HepG2 (cell line): ENCODE results near the gene SBSN. TPM values are rescaled to one million over a fixed set of nuclear protein-coding genes. Genes with fewer than 3 reads are reported as not detected.

Source experiments
- FOXA3 ChIP-seq: IDR thresholded peaks from 2 replicates; pipeline ENCODE4 v1.6.1; 2016; ENCODE audit warnings: missing genetic modification reagents, missing compliant biosample characterization
- POLR2A ChIP-seq, 2 experiments: IDR thresholded peaks; 2 replicates each; pipeline ENCODE4 v1.6.1; 2011; ENCODE audit warnings: low read depth in 2 of 2, low read length in 2 of 2, mild to moderate bottlenecking in 1 of 2, moderate library complexity in 1 of 2; ENCODE audit not compliant: insufficient read depth in 1 of 2
- RFXAP ChIP-seq: sonication (generic); formaldehyde crosslinking; IDR thresholded peaks from 2 replicates; pipeline ENCODE4 v1.4.0; 2020; ENCODE audit warnings: missing genetic modification reagents, borderline replicate concordance
- ZBTB21 ChIP-seq: sonication (generic); formaldehyde crosslinking; IDR thresholded peaks from 2 replicates; pipeline ENCODE4 v1.4.0; 2020; ENCODE audit warnings: missing genetic modification reagents
- ZBTB43 ChIP-seq: sonication (generic); formaldehyde crosslinking; conservative IDR thresholded peaks from 2 replicates; pipeline ENCODE4 v1.4.0; 2020; ENCODE audit warnings: missing genetic modification reagents
- ZEB1 ChIP-seq: IDR thresholded peaks from 2 replicates; pipeline ENCODE4 v1.6.1; 2012; ENCODE audit warnings: mild to moderate bottlenecking, low read depth, inconsistent platforms; ENCODE audit not compliant: insufficient replicate concordance
- ZNF3 ChIP-seq: IDR thresholded peaks from 2 replicates; pipeline ENCODE4 v1.7.0; 2017; ENCODE audit warnings: inconsistent platforms
- ZNF33A ChIP-seq: sonication (generic); formaldehyde crosslinking; IDR thresholded peaks from 2 replicates; pipeline ENCODE4 v1.5.1; 2020; ENCODE audit warnings: missing genetic modification reagents, mild to moderate bottlenecking, moderate library complexity, borderline replicate concordance
- ZNF407 ChIP-seq: sonication (generic); formaldehyde crosslinking; IDR thresholded peaks from one replicate; pipeline ENCODE4 v1.5.1; 2020; ENCODE audit warnings: mild to moderate bottlenecking, missing genetic modification reagents; ENCODE audit errors: not compliant biosample characterization
- ZNF597 ChIP-seq: sonication (generic); formaldehyde crosslinking; IDR thresholded peaks from 2 replicates; pipeline ENCODE4 v1.5.0; 2020; ENCODE audit warnings: missing genetic modification reagents
- ZNF598 ChIP-seq: sonication (generic); formaldehyde crosslinking; IDR thresholded peaks from 2 replicates; pipeline ENCODE4 v1.5.1; 2020; ENCODE audit warnings: mild to moderate bottlenecking, missing genetic modification reagents, borderline replicate concordance
- ZNF629 ChIP-seq: sonication (generic); formaldehyde crosslinking; conservative IDR thresholded peaks from 2 replicates; pipeline ENCODE4 v1.5.0; 2020; ENCODE audit warnings: missing genetic modification reagents
- polyA plus RNA-seq, 8 experiments: library from polyadenylated mRNA; depleted of rRNA in 3 of 8; stranded (reverse) in 7 of 8; unstranded in 1 of 8; fragments of >200 nt; fragmentation: Illumina TruSeq in 4 of 8; extraction: Trizol in 4 of 8; gene quantifications; 2 replicates each; pipeline versions ENCODE4 v1.2.1 to v1.2.3, GENCODE V29; 2011 to 2016; ENCODE audit warnings: low read depth in 4 of 8, missing spikeins in 1 of 8, mixed read lengths in 1 of 8; ENCODE audit not compliant: insufficient read depth in 1 of 8
- total RNA-seq, 5 experiments: library from RNA; depleted of rRNA; stranded (reverse); fragments of >200 nt; fragmentation: Illumina TruSeq; extraction: Trizol; gene quantifications; 2 replicates each; pipeline ENCODE4 v1.2.3, GENCODE V29; 2016; ENCODE audit warnings: low read depth in 1 of 5

The SBSN gene
- total and polyA plus RNA-seq, 2 of the 13 experiments (the other 11 are each of a cell fraction or from before 2014, with no cell fraction given), result not detected

- TF ChIP-seq ZNF407 (peak; percentile 54), ZBTB43 (CRISPR knock-in tag) (0 out of 2 replicates have a peak, but pooled peaks have one; percentile 64), ZNF598 (CRISPR knock-in tag) (peak; percentile 24; the same call in 1 of the 2 replicates), RFXAP (peak; percentile 88), POLR2A (IDR thresholded peaks at IDR 0.05; ENCODE audit: insufficient read depth in 1 of 2, low read depth in 2 of 2, low read length in 2 of 2) (peak; percentile 59 to 83), ZNF33A (CRISPR knock-in tag) (no peak), ZEB1 (peak; percentile 3), ZNF3 (no peak), ZNF629 (no peak), ZNF597 (CRISPR knock-in tag) (peak; percentile 90), ZBTB21 (CRISPR knock-in tag) (peak; percentile 50; the same call in 1 of the 2 replicates), FOXA3 (CRISPR knock-in tag) (peak; percentile 37; the same call in 1 of the 2 replicates)
These were observed 17.1 kb upstream of the SBSN start, which contains the start of gene TMEM147 (continued) for GRCh38 chr19:35545001-35545854.
